Smooth muscle cell (in vitro differentiated cells): ENCODE data around the gene CTSC. TPM values are rescaled to one million over a fixed set of nuclear protein-coding genes. Genes with fewer than 3 reads are reported as not detected.
A peak's percentile ranks its signal among the peaks of the same experiment; 100 is the strongest.

Source experiments
- DNase-seq: peaks from one replicate; lab custom pipeline; 2025; ENCODE audit not compliant: unreplicated experiment; lab: John Stamatoyannopoulos, UW
- H2AFZ ChIP-seq: fragments of 200-600 bp; sonication (generic); 2 replicates; pipeline ENCODE4 v1.6.0; 2016; ENCODE audit warnings: antibody characterized with exemption, low read depth, mild to moderate bottlenecking
- H3F3A ChIP-seq: fragments of 200-600 bp; sonication (generic); 2 replicates; pipeline ENCODE4 v1.6.0; 2017; ENCODE audit warnings: antibody characterized with exemption, low read depth
- H3K27ac ChIP-seq: fragments of 200-600 bp; sonication (generic); 2 replicates; pipeline ENCODE4 v1.5.1; 2016; ENCODE audit warnings: low read depth, mild to moderate bottlenecking
- H3K27me3 ChIP-seq: fragments of 200-600 bp; sonication (generic); 2 replicates; pipeline ENCODE4 v1.6.1; 2016; ENCODE audit warnings: low read depth, mild to moderate bottlenecking
- H3K36me3 ChIP-seq: fragments of 200-600 bp; sonication (generic); 2 replicates; pipeline ENCODE4 v1.5.1; 2016; ENCODE audit warnings: low read depth
- H3K4me1 ChIP-seq: fragments of 200-600 bp; sonication (generic); 2 replicates; pipeline ENCODE4 v1.5.1; 2016; ENCODE audit warnings: low read depth
- H3K4me2 ChIP-seq: fragments of 200-600 bp; sonication (generic); 2 replicates; pipeline ENCODE4 v1.6.0; 2016; ENCODE audit warnings: mild to moderate bottlenecking
- H3K4me3 ChIP-seq: fragments of 200-600 bp; sonication (generic); 2 replicates; pipeline ENCODE4 v1.5.1; 2016; ENCODE audit warnings: mild to moderate bottlenecking
- H3K79me2 ChIP-seq: fragments of 200-600 bp; sonication (generic); 2 replicates; pipeline ENCODE4 v1.6.0; 2016; ENCODE audit warnings: low read depth, mild to moderate bottlenecking
- H3K9ac ChIP-seq: fragments of 200-600 bp; sonication (generic); 2 replicates; pipeline ENCODE4 v1.6.0; 2016; ENCODE audit warnings: low read depth
- H3K9me3 ChIP-seq: fragments of 200-600 bp; sonication (generic); replicated peaks from 2 replicates; pipeline ENCODE4 v1.5.1; 2016; ENCODE audit warnings: low read depth
- H4K20me1 ChIP-seq: fragments of 200-600 bp; sonication (generic); 2 replicates; pipeline ENCODE4 v1.6.0; 2016; ENCODE audit warnings: low read depth
- WGBS: methylation state at CpG from one replicate; pipeline ENCODE4 v1.1.7; 2016; ENCODE audit warnings: low lambda C conversion rate; 5-methylcytosine and 5-hydroxymethylcytosine counted together
- polyA plus RNA-seq: library from polyadenylated mRNA; unstranded; fragments of >200 nt; fragmentation: Nextera tagmentation; extraction: Ambion mirVana; gene quantifications from 2 replicates; pipeline ENCODE4 v1.2.1, GENCODE V29; 2016
- total RNA-seq: library from RNA; depleted of rRNA; stranded (reverse); fragments of >200 nt; gene quantifications from 2 replicates; pipeline ENCODE4 v1.2.3, GENCODE V29; 2014
- TF ChIP-seq, protein P1 (sequence below): fragments of 200-600 bp; sonication (generic); IDR thresholded peaks from 2 replicates; pipeline ENCODE4 v1.5.1; 2017; ENCODE audit warnings: borderline replicate concordance, mild to moderate bottlenecking, antibody characterized with exemption; ENCODE audit not compliant: insufficient read depth, poor library complexity, severe bottlenecking

The CTSC gene
- total RNA-seq, result 79.0 and 91.8 TPM in 2 replicates
- polyA plus RNA-seq, result 74.3 and 81.1 TPM in 2 replicates

DNA sequence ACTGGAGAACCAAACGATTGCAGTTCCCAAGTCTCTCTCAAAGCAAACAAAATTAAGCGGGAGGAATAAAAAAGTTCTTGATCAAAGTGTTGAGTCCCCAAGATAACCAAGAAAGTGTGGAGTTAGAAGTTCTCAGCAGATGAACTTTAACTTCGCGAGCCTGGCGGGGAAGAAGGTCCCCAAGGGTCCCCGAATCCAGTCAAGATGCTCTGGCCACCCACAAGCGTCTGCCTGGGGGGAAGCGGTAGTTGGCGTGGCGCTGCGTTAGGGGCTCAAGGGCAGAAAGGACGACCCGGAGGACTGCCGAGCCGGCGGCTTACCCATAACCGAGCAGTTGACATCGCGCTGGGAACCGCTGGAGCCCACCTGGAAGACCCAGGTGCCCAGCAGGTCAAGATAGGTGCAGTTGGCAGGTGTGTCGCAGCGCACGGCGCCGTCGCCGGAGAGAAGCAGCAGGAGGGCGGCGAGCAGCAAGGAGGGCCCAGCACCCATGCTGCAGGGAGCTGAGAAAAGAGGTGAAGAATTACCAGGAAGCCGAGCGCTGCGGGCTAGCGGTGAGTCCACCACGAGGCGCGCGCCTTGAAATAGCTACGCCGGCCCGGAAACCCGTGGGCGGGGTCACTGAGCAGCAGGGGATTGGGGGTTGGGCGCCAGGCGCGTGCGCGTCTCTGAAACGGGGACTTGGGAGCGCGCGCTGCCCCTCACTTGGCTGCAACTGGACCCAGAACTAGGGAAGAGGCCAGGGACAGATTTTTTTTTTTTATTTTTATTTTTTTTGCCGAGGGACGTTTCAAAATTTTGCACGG, at the start of gene CTSC:
TSS of gene CTSC (minus strand) at position 556 of the 806 bp plus-strand sequence. CDS start at position 492, 64 bp downstream.
- under 1% methylated on average over 54 of the region's 54 CpGs for WGBS
- TF ChIP-seq, protein P1, sequence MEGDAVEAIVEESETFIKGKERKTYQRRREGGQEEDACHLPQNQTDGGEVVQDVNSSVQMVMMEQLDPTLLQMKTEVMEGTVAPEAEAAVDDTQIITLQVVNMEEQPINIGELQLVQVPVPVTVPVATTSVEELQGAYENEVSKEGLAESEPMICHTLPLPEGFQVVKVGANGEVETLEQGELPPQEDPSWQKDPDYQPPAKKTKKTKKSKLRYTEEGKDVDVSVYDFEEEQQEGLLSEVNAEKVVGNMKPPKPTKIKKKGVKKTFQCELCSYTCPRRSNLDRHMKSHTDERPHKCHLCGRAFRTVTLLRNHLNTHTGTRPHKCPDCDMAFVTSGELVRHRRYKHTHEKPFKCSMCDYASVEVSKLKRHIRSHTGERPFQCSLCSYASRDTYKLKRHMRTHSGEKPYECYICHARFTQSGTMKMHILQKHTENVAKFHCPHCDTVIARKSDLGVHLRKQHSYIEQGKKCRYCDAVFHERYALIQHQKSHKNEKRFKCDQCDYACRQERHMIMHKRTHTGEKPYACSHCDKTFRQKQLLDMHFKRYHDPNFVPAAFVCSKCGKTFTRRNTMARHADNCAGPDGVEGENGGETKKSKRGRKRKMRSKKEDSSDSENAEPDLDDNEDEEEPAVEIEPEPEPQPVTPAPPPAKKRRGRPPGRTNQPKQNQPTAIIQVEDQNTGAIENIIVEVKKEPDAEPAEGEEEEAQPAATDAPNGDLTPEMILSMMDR, result no peak
- peak; percentile 42 for DNase-seq

DNA sequence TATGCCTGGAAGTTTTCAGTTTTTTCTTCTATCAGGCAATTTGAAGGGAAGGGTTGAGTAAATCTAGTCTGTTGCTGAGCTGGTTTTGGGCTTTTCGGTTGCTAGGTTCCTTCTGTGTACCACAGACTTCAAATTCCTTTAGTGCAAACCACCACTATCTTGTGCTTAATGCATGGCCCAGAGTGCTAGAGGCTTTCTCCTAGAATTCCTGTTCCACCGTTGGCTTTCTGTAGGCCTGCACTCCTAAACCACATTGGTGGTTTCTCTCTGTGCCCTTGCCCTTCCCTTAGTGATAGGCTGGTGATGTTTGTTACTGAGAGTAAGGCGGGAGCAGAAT, 47.1 kb upstream of the CTSC start:
- Histone ChIP-seq H3K9me3 (no peaks in the 10 kb centered on the region), H3F3A (peaks cover 3% of the 10 kb centered on the region), H3K4me2 (peak overlapping the region; percentile 60), H3K9ac (peak overlapping the region; percentile 87), H2AFZ (peak overlapping the region; percentile 58), H3K79me2 (no peaks in the 10 kb centered on the region), H3K27ac (peak overlapping the region; percentile 97), H3K27me3 (no peaks in the 10 kb centered on the region), H3K36me3 (no peaks in the 10 kb centered on the region), H4K20me1 (no peaks in the 10 kb centered on the region), H3K4me3 (no peak overlapping the region), H3K4me1 (peaks cover 9% of the 10 kb centered on the region)
- TF ChIP-seq, protein P1, result no peak
- no peak for DNase-seq
- 35% methylated on average over 3 of the region's 3 CpGs for WGBS

More for the DNA sequence above, at the start of gene CTSC:
- Histone ChIP-seq H2AFZ (peak within 1 kb of the TSS; percentile 100), H3K27ac (no peak within 1 kb of the TSS), H3F3A (no peaks in the 10 kb centered on the region), H3K79me2 (no peaks in the 10 kb centered on the region), H3K4me3 (peak within 1 kb of the TSS; percentile 97), H3K27me3 (no peaks in the 10 kb centered on the region), H3K9me3 (no peaks in the 10 kb centered on the region), H4K20me1 (no peaks in the 10 kb centered on the region), H3K4me1 (no peaks in the 10 kb centered on the region), H3K9ac (peak within 1 kb of the TSS; percentile 72), H3K36me3 (no peaks in the 10 kb centered on the region), H3K4me2 (peak within 1 kb of the TSS; percentile 100)

DNA sequence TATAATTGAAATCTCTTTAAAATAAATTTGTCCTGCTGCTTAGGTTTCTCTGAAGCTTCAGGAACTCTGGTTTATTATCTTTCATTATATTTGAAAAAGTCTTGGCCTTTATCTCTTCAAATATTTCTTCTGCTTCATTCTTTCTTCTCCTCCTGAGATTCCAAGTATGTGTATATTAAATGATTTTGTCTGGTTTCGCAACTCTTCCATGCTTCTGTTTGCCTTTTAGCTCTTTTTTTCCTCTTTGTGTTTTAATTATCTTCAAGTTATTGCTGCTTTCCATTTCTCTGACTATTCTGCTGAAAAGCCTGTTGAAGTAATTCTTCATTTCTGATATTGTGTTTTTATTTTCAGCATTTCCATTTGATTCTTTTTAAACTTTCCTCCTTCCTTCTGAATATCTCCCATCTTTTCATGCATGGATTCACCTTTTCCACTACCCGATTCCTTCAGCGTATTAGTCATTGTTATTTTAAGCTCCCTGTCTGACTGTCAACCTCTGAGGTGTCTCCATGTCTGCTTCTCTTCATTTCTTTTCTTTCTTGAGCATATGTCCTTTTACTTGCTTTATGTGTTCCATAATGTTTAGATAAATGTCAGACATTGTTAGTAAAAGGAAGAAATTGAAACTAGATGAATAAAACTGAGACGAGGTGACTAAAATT, 46.6 kb upstream of the CTSC start:
- Histone ChIP-seq H4K20me1 (no peaks in the 10 kb centered on the region), H3K36me3 (no peaks in the 10 kb centered on the region), H3K27ac (peak overlapping the region; percentile 97), H3K4me2 (peak overlapping the region; percentile 60), H3K4me3 (no peak overlapping the region), H3K9me3 (no peaks in the 10 kb centered on the region), H3K27me3 (no peaks in the 10 kb centered on the region), H3K9ac (peak overlapping the region; percentile 87), H3K4me1 (peaks cover 9% of the 10 kb centered on the region), H3K79me2 (no peaks in the 10 kb centered on the region), H2AFZ (peak overlapping the region; percentile 58), H3F3A (peaks cover 3% of the 10 kb centered on the region)
- no peak for DNase-seq
- TF ChIP-seq, protein P1, result no peak
- WGBS, result 56% methylated on average over 4 of the region's 4 CpGs
